UCSD-AML1 (cell line): ENCODE measurements around the gene NSUN6.

Source experiments
- DNase-seq: peaks from one replicate; lab custom pipeline; 2025; ENCODE audit not compliant: unreplicated experiment; lab: John Stamatoyannopoulos, UW

Gene NSUN6

GRCh38 chr10:18504161-18504560 is 147.2 kb downstream of the NSUN6 start:
- DNase-seq: no peak

GRCh38 chr10:18501629-18502028 is 149.8 kb downstream of the NSUN6 start:
- no peak for DNase-seq

GRCh38 chr10:18501198-18501597 is 150.2 kb downstream of the NSUN6 start:
- DNase-seq: no peak

- DNase-seq: no peak
These were observed 150.8 kb downstream of the NSUN6 start for GRCh38 chr10:18500576-18500975.

- no peak for DNase-seq
These were observed 152.4 kb downstream of the NSUN6 start for GRCh38 chr10:18498998-18499397.

GRCh38 chr10:18497806-18498369 is 153.5 kb downstream of the NSUN6 start:
- no peak for DNase-seq
